Stimulated activated naive CD8-positive, alpha-beta T cell treated with anti-CD3 and anti-CD28 coated beads, Interleukin-15, Interleukin-2, amounts not matched to agents 100 ng/mL and 50 ng/mL, for 24 hours (primary cell): ENCODE results near the gene PRSS2.

Source experiments
- H3K27ac Mint-ChIP-seq: one replicate; pipeline ENCODE4 v1.8.0; 2021; ENCODE audit warnings: mild to moderate bottlenecking, mixed read lengths
- H3K27me3 Mint-ChIP-seq: one replicate; pipeline ENCODE4 v1.8.0; 2021; ENCODE audit warnings: mixed read lengths
- H3K36me3 Mint-ChIP-seq: one replicate; pipeline ENCODE4 v1.8.0; 2021; ENCODE audit warnings: low read depth, mixed read lengths
- H3K4me1 Mint-ChIP-seq: one replicate; pipeline ENCODE4 v1.8.0; 2021; ENCODE audit warnings: low read depth, mixed read lengths
- H3K4me3 Mint-ChIP-seq: one replicate; pipeline ENCODE4 v1.8.0; 2021; ENCODE audit warnings: mild to moderate bottlenecking, mixed read lengths
- H3K9me3 Mint-ChIP-seq: one replicate; pipeline ENCODE4 v1.8.0; 2021; ENCODE audit warnings: mixed read lengths

PRSS2 gene

GRCh38 chr7:142798451-142799436 lies 28.0 kb downstream of the PRSS2 start:
- Mint-ChIP-seq H3K4me1 (peaks cover 72% of the 10 kb centered on the region), H3K4me3 (peak overlapping the region; percentile 98), H3K36me3 (peaks cover 76% of the 10 kb centered on the region), H3K27me3 (no peaks in the 10 kb centered on the region), H3K9me3 (no peaks in the 10 kb centered on the region), H3K27ac (peak overlapping the region; percentile 100)

DNA sequence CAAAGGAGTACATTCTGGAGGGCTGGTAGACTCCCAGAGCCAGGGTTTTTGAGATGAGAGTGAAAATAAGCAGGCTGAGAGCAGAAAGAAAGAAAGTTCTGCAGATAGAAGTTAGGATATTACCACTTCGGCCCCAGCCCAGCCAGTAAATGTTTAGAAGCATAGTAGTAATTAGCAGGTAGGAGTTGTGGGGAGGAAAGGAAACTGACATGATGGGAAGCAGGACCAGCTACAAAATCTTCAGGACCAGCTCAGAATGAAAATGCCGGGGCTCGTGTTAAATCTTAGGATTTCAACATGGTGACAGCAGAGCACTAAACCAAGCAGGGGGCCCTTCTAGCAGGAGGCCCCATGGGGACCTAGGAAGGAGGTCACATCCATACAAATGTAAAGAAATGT lies 28.7 kb downstream of the PRSS2 start:
- Mint-ChIP-seq H3K27me3 (no peaks in the 10 kb centered on the region), H3K4me3 (peak overlapping the region; percentile 98), H3K36me3 (peaks cover 74% of the 10 kb centered on the region), H3K27ac (peak overlapping the region; percentile 100), H3K9me3 (no peaks in the 10 kb centered on the region), H3K4me1 (peaks cover 72% of the 10 kb centered on the region)

GRCh38 chr7:142800088-142800487 lies 29.3 kb downstream of the PRSS2 start:
- H3K4me1 Mint-ChIP-seq, result peaks cover 72% of the 10 kb centered on the region
- H3K27me3 Mint-ChIP-seq, result no peaks in the 10 kb centered on the region
- peaks cover 71% of the 10 kb centered on the region for H3K36me3 Mint-ChIP-seq
- H3K4me3 Mint-ChIP-seq, result peak overlapping the region; percentile 98
- H3K27ac Mint-ChIP-seq, result peak overlapping the region; percentile 100
- no peaks in the 10 kb centered on the region for H3K9me3 Mint-ChIP-seq

GRCh38 chr7:142800699-142801260 lies 30.0 kb downstream of the PRSS2 start:
- H3K27ac Mint-ChIP-seq, result peak overlapping the region; percentile 100
- H3K4me3 Mint-ChIP-seq, result peak overlapping the region; percentile 98
- no peaks in the 10 kb centered on the region for H3K9me3 Mint-ChIP-seq
- H3K27me3 Mint-ChIP-seq, result no peaks in the 10 kb centered on the region
- peaks cover 71% of the 10 kb centered on the region for H3K36me3 Mint-ChIP-seq
- H3K4me1 Mint-ChIP-seq, result peaks cover 72% of the 10 kb centered on the region

DNA sequence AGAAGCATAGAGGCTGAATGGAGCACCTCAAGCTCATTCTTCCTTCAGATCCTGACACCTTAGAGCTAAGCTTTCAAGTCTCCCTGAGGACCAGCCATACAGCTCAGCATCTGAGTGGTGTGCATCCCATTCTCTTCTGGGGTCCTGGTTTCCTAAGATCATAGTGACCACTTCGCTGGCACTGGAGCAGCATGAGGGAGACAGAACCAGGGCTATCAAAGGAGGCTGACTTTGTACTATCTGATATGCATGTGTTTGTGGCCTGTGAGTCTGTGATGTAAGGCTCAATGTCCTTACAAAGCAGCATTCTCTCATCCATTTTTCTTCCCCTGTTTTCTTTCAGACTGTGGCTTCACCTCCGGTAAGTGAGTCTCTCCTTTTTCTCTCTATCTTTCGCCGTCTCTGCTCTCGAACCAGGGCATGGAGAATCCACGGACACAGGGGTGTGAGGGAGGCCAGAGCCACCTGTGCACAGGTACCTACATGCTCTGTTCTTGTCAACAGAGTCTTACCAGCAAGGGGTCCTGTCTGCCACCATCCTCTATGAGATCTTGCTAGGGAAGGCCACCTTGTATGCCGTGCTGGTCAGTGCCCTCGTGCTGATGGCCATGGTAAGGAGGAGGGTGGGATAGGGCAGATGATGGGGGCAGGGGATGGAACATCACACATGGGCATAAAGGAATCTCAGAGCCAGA lies 31.0 kb downstream of the PRSS2 start:
- Mint-ChIP-seq H3K4me3 (peak overlapping the region; percentile 98), H3K36me3 (peaks cover 71% of the 10 kb centered on the region), H3K27me3 (no peaks in the 10 kb centered on the region), H3K4me1 (peaks cover 82% of the 10 kb centered on the region), H3K27ac (peak overlapping the region; percentile 100), H3K9me3 (no peaks in the 10 kb centered on the region)

- no peaks in the 10 kb centered on the region for H3K9me3 Mint-ChIP-seq
- H3K27ac Mint-ChIP-seq, result peak overlapping the region; percentile 100
- peak overlapping the region; percentile 98 for H3K4me3 Mint-ChIP-seq
- H3K4me1 Mint-ChIP-seq, result peaks cover 88% of the 10 kb centered on the region
- H3K36me3 Mint-ChIP-seq, result peaks cover 70% of the 10 kb centered on the region
- H3K27me3 Mint-ChIP-seq, result no peaks in the 10 kb centered on the region
These were observed 31.5 kb downstream of the PRSS2 start for GRCh38 chr7:142802301-142802700.

DNA sequence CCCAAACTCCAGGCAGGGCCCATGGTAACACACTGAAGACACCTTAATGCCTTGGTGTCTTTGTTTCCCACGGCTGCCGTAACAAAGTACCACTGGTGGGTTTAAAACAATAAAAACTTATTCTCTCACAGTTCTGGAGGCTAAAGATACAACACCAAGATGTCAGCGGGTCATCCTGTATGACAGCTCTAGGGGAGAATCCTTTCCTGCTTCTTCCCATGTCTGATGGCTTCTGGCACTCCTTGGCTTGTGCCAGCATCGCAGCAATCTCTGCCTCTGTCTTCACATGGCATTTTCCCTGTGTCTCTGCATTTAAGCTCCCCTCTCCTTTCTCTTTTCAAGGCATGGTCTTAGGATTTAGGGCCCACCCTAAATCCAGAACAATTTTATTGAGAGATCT lies 33.1 kb downstream of the PRSS2 start:
- H3K36me3 Mint-ChIP-seq, result peaks cover 58% of the 10 kb centered on the region
- no peaks in the 10 kb centered on the region for H3K9me3 Mint-ChIP-seq
- peak overlapping the region; percentile 98 for H3K4me3 Mint-ChIP-seq
- peaks cover 98% of the 10 kb centered on the region for H3K4me1 Mint-ChIP-seq
- H3K27ac Mint-ChIP-seq, result peak overlapping the region; percentile 100
- H3K27me3 Mint-ChIP-seq, result no peaks in the 10 kb centered on the region

DNA sequence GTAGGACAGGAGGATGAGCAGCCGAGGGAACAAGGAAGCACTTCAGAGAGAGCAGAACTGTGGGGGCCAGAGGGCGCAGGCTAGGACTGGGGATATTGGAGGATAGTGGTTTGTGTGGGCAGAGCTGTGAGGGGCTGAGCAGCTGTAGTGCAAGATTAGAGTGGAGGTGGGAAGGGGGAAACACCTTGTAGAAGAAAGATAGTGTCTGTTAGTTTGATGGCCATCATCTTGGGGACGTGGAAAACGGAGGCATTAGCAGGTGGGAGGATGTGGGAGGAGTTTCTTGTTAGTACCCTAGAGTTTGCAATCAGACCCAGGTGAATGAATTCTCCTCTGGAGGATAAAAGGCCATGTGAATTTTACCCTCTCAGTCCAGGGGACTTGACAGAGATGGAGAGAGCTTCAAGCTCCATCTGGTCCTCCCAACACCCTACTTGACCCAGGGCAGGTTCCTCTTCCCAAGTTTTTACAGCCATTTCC lies 34.0 kb downstream of the PRSS2 start:
- peaks cover 49% of the 10 kb centered on the region for H3K36me3 Mint-ChIP-seq

GRCh38 chr7:142805350-142806021 lies 34.7 kb downstream of the PRSS2 start:
- Mint-ChIP-seq H3K9me3 (no peaks in the 10 kb centered on the region), H3K4me3 (peak overlapping the region; percentile 98), H3K27ac (peak overlapping the region; percentile 100), H3K36me3 (peaks cover 42% of the 10 kb centered on the region), H3K27me3 (no peaks in the 10 kb centered on the region), H3K4me1 (peaks cover 98% of the 10 kb centered on the region)

More for the DNA sequence above, 34.0 kb downstream of the PRSS2 start:
- no peaks in the 10 kb centered on the region for H3K27me3 Mint-ChIP-seq
- H3K4me1 Mint-ChIP-seq, result peaks cover 98% of the 10 kb centered on the region
- H3K4me3 Mint-ChIP-seq, result peak overlapping the region; percentile 98
- no peaks in the 10 kb centered on the region for H3K9me3 Mint-ChIP-seq
- peak overlapping the region; percentile 100 for H3K27ac Mint-ChIP-seq

GRCh38 chr7:142806022-142806356 lies 35.2 kb downstream of the PRSS2 start:
- H3K27ac Mint-ChIP-seq, result peak overlapping the region; percentile 100
- H3K4me1 Mint-ChIP-seq, result peaks cover 98% of the 10 kb centered on the region
- H3K36me3 Mint-ChIP-seq, result peaks cover 37% of the 10 kb centered on the region
- H3K27me3 Mint-ChIP-seq, result no peaks in the 10 kb centered on the region
- peak overlapping the region; percentile 98 for H3K4me3 Mint-ChIP-seq
- H3K9me3 Mint-ChIP-seq, result no peaks in the 10 kb centered on the region

GRCh38 chr7:142806957-142807356 lies 36.2 kb downstream of the PRSS2 start:
- no peaks in the 10 kb centered on the region for H3K9me3 Mint-ChIP-seq
- peak overlapping the region; percentile 100 for H3K27ac Mint-ChIP-seq
- H3K27me3 Mint-ChIP-seq, result no peaks in the 10 kb centered on the region
- peak overlapping the region; percentile 84 for H3K4me3 Mint-ChIP-seq
- peaks cover 100% of the 10 kb centered on the region for H3K4me1 Mint-ChIP-seq
- peaks cover 27% of the 10 kb centered on the region for H3K36me3 Mint-ChIP-seq

DNA sequence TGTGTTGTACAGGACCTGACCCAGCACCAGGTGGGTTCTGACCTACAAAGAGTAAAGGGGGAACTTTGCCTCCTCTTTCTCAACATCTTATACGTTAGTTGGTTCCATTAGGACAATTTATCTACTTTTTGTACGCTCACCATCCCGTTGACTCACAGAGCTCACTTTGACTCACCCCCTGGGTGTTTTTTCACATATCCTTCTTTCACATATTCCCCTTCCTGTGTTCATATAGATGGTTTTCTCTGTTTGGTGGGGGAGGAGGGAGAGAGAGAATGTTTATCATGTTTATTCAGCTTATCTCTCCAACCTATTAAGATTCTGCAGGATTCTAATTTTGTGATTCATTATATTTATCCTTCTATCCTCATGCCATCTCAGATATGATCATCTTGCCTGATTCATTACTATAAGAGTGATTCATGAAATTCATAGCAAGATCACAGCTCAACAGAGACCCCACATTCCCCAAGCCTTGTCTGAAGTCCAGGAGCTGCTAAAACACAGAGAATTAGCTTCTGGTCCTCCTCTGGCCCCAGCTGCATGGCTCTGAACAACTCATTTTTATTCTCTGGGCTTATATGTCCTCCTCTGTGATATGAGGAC lies 37.2 kb downstream of the PRSS2 start:
- no peaks in the 10 kb centered on the region for H3K27me3 Mint-ChIP-seq
- H3K9me3 Mint-ChIP-seq, result no peaks in the 10 kb centered on the region
- peak overlapping the region; percentile 84 for H3K4me3 Mint-ChIP-seq
- peaks cover 100% of the 10 kb centered on the region for H3K4me1 Mint-ChIP-seq
- H3K36me3 Mint-ChIP-seq, result peaks cover 17% of the 10 kb centered on the region
- peak overlapping the region; percentile 100 for H3K27ac Mint-ChIP-seq

- Mint-ChIP-seq H3K4me1 (peaks cover 100% of the 10 kb centered on the region), H3K9me3 (no peaks in the 10 kb centered on the region), H3K27ac (peak overlapping the region; percentile 100), H3K4me3 (peak overlapping the region; percentile 84), H3K36me3 (peaks cover 12% of the 10 kb centered on the region), H3K27me3 (no peaks in the 10 kb centered on the region)
These were observed 37.7 kb downstream of the PRSS2 start for GRCh38 chr7:142808461-142808801.
